Natural killer cell (primary cell): ENCODE measurements around the gene LCN9. TPM values are rescaled to one million over a fixed set of nuclear protein-coding genes. Genes with fewer than 3 reads are reported as not detected.

ENCODE experiments used
- ATAC-seq, 3 donors: fragments of 150-1000 bp in 2 of 3; fragments of 200-7000 bp in 1 of 3; cut with Tn5 transposase; 1 replicate in 1 of 3; 2 replicates in 2 of 3; pipeline ENCODE4 v1.10.0; 2021; ENCODE audit warnings: mild to moderate bottlenecking in 2 of 3, moderate library complexity in 2 of 3
- DNase-seq, 2 donors: peaks; one replicate each; pipeline versions ENCODE4 v3.0.0 to v3.0.0-alpha.2; 2013 to 2021; ENCODE audit warnings: mixed read lengths in 1 of 2
- H3K27ac ChIP-seq: one replicate; pipeline ENCODE4 v1.5.1; 2013; ENCODE audit warnings: mild to moderate bottlenecking, low read length
- H3K27me3 ChIP-seq: one replicate; pipeline ENCODE4 v1.6.1; 2013; ENCODE audit warnings: low read length; ENCODE audit not compliant: control insufficient read depth, insufficient read depth
- H3K36me3 ChIP-seq: one replicate; pipeline ENCODE4 v1.6.1; 2013; ENCODE audit warnings: low read length; ENCODE audit not compliant: control insufficient read depth, insufficient read depth
- H3K4me1 ChIP-seq: one replicate; pipeline ENCODE4 v1.6.1; 2013; ENCODE audit warnings: low read length; ENCODE audit not compliant: control insufficient read depth, insufficient read depth
- H3K4me3 ChIP-seq: one replicate; pipeline ENCODE4 v1.5.1; 2013; ENCODE audit warnings: low read length
- H3K9me3 ChIP-seq: one replicate; pipeline ENCODE4 v1.6.1; 2013; ENCODE audit warnings: low read length; ENCODE audit not compliant: control insufficient read depth, insufficient read depth
- H3K27ac Mint-ChIP-seq, 2 donors: one replicate each; pipeline ENCODE4 v1.8.0; 2022; ENCODE audit warnings: mild to moderate bottlenecking in 2 of 2, mixed read lengths in 2 of 2, moderate library complexity in 1 of 2
- H3K27me3 Mint-ChIP-seq, 2 donors: one replicate each; pipeline ENCODE4 v1.8.0; 2022; ENCODE audit warnings: low read depth in 2 of 2, mixed read lengths in 2 of 2
- H3K36me3 Mint-ChIP-seq: one replicate; pipeline ENCODE4 v1.8.0; 2022; ENCODE audit warnings: mixed read lengths
- H3K4me1 Mint-ChIP-seq, 2 donors: one replicate each; pipeline ENCODE4 v1.8.0; 2022; ENCODE audit warnings: mixed read lengths in 2 of 2
- H3K4me3 Mint-ChIP-seq: one replicate; pipeline ENCODE4 v1.8.0; 2022; ENCODE audit warnings: mild to moderate bottlenecking, moderate library complexity, mixed read lengths
- H3K9me3 Mint-ChIP-seq, 2 donors: one replicate each; pipeline ENCODE4 v1.8.0; 2022; ENCODE audit warnings: mixed read lengths in 2 of 2
- WGBS: methylation state at CpG from one replicate; pipeline ENCODE4 v1.1.7; 2013; ENCODE audit warnings: missing lambda C conversion rate; ENCODE audit not compliant: insufficient coverage; 5-methylcytosine and 5-hydroxymethylcytosine counted together
- intact Hi-C: fragments of 100-400 bp; cut with micrococcal nuclease; formaldehyde crosslinking; loops from one replicate; pipeline ENCODE4 v1.14.2; 2022
- total RNA-seq, 4 donors: library from RNA; stranded (reverse); fragments of 120-200 nt in 1 of 4; gene quantifications; one replicate each; pipeline versions ENCODE4 v1.2.3 to v1.2.4, GENCODE V29; 2013 to 2022
- TF ChIP-seq, protein P1 (sequence below): fragments of 200-600 bp; IDR thresholded peaks from one replicate; pipeline ENCODE4 v1.8.0; 2022; ENCODE audit warnings: antibody characterized with exemption

LCN9 gene
- total RNA-seq, 3 donors from 2014 or later (not counting 1 experiment from before 2014, with no cell fraction given) = not detected

DNA sequence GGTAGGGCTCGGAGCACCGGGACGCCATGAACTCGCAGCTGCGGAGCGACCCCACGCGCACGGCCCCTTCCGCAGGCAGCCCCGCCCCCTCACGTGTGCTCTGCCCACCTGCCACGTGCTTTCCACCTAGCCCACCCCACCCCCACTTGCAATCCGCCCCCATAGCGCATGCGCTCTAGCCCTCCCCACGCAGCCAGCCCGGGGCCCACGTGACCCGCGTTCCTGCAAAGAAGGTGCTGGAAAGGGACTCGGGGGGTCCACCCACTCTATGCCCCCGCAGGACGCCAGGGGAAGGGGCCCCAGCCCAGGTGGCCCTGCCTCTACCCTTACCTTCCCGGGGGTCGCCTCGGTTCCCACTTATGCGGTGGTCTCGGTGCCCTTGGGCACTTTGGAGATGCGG, 36.3 kb downstream of the LCN9 start, which contains the start of gene SOHLH1:
TSS of gene SOHLH1 (minus strand) at position 42 of the 400 bp plus-strand sequence. CDS start at position 28, 14 bp downstream.
- intact Hi-C loops = no loop called here
- Mint-ChIP-seq H3K4me1 (no peaks in the 10 kb centered on the region), H3K4me3 (no peak within 1 kb of the TSS), H3K27ac (no peak within 1 kb of the TSS), H3K36me3 (no peaks in the 10 kb centered on the region), H3K27me3 (peaks cover 0 to 3% of the 10 kb centered on the region in 2 donors), H3K9me3 (no peaks in the 10 kb centered on the region)
- 80% methylated on average over 30 of the region's 30 CpGs for WGBS
- peaks cover 6% of the 10 kb centered on the region for H3K27me3 ChIP-seq
- H3K9me3 ChIP-seq = no peaks in the 10 kb centered on the region
- H3K36me3 ChIP-seq = no peaks in the 10 kb centered on the region
- DNase-seq (no peak), ATAC-seq (no peak)
- H3K27ac ChIP-seq = no peak within 1 kb of the TSS
- H3K4me3 ChIP-seq = no peak within 1 kb of the TSS
- TF ChIP-seq, protein P1, sequence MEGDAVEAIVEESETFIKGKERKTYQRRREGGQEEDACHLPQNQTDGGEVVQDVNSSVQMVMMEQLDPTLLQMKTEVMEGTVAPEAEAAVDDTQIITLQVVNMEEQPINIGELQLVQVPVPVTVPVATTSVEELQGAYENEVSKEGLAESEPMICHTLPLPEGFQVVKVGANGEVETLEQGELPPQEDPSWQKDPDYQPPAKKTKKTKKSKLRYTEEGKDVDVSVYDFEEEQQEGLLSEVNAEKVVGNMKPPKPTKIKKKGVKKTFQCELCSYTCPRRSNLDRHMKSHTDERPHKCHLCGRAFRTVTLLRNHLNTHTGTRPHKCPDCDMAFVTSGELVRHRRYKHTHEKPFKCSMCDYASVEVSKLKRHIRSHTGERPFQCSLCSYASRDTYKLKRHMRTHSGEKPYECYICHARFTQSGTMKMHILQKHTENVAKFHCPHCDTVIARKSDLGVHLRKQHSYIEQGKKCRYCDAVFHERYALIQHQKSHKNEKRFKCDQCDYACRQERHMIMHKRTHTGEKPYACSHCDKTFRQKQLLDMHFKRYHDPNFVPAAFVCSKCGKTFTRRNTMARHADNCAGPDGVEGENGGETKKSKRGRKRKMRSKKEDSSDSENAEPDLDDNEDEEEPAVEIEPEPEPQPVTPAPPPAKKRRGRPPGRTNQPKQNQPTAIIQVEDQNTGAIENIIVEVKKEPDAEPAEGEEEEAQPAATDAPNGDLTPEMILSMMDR = no peak
- H3K4me1 ChIP-seq = peaks cover 17% of the 10 kb centered on the region

DNA sequence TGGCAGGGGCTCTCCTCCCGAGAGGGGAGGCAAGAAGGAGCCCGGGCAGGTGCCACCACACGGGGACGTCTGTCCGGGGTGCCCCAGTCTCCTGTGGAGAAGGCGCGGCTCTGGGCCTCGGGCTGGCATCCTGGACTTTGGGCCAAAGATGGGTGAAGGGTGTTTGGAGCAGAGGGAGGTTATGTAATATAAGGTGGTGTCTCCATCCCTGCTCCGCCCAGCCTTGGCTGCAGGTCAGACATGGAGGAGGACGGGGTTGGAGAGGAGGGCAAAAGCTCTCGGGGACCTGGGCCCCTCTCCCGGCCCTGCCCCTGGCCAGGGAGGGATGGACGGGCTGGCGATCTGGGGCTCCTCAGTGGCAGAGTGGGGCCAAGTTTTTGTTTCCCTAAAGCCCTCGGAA, 37.4 kb downstream of the LCN9 start:
- TF ChIP-seq, protein P1 = no peak
- no peak overlapping the region for H3K27ac Mint-ChIP-seq
- 80% methylated on average over 15 of the region's 15 CpGs for WGBS
- no peak for ATAC-seq
- peaks cover 17% of the 10 kb centered on the region for H3K4me1 ChIP-seq
- peaks cover 0 to 5% of the 10 kb centered on the region in 2 donors for H3K27me3 Mint-ChIP-seq
- H3K27ac ChIP-seq = no peak overlapping the region
- DNase-seq = no peak
- peak overlapping the region; percentile 25 for H3K4me3 Mint-ChIP-seq
- H3K4me1 Mint-ChIP-seq = no peaks in the 10 kb centered on the region
- intact Hi-C loops = no loop called here
- H3K36me3 ChIP-seq = no peaks in the 10 kb centered on the region
- H3K9me3 Mint-ChIP-seq = no peaks in the 10 kb centered on the region
- H3K4me3 ChIP-seq = no peak overlapping the region
- peaks cover 6% of the 10 kb centered on the region for H3K27me3 ChIP-seq
- no peaks in the 10 kb centered on the region for H3K9me3 ChIP-seq
- no peaks in the 10 kb centered on the region for H3K36me3 Mint-ChIP-seq

GRCh38 chr9:135701067-135701958, 38.2 kb downstream of the LCN9 start:
- H3K9me3 Mint-ChIP-seq = no peaks in the 10 kb centered on the region
- H3K4me1 Mint-ChIP-seq = no peaks in the 10 kb centered on the region
- Histone ChIP-seq H3K27ac (no peak overlapping the region), H3K9me3 (no peaks in the 10 kb centered on the region), H3K4me1 (peaks cover 17% of the 10 kb centered on the region), H3K36me3 (no peaks in the 10 kb centered on the region), H3K27me3 (peaks cover 6% of the 10 kb centered on the region), H3K4me3 (no peak overlapping the region)
- H3K27me3 Mint-ChIP-seq = peaks cover 0 to 5% of the 10 kb centered on the region in 2 donors
- ATAC-seq (peak; percentile 44 to 75 (median 62)), DNase-seq (peak; percentile 22 to 33)
- H3K4me3 Mint-ChIP-seq = no peak overlapping the region
- TF ChIP-seq, protein P1 = no peak
- WGBS = 24% methylated on average over 35 of the region's 40 CpGs
- intact Hi-C loops = no loop called here
- H3K36me3 Mint-ChIP-seq = no peaks in the 10 kb centered on the region
- no peak overlapping the region for H3K27ac Mint-ChIP-seq
